G401 (cell line): Measurements from ENCODE around the gene SFRP4. TPM values are rescaled to one million over a fixed set of nuclear protein-coding genes. Genes with fewer than 3 reads are reported as not detected.

Source experiments
- DNase-seq: peaks from one replicate; pipeline ENCODE4 v3.0.0-alpha.2; 2015; ENCODE audit warnings: low spot score
- in situ Hi-C: cut with HindIII; loops from 2 replicates; pipeline ENCODE4 v1.10.0; 2016; ENCODE audit warnings: low sequenced_read_pairs, mixed read lengths
- total RNA-seq: library from RNA; depleted of rRNA; stranded (reverse); fragments of >200 nt; shearing (Covaris generic); gene quantifications from 2 replicates; pipeline ENCODE4 v1.2.3, GENCODE V29; 2014

SFRP4 gene
- total RNA-seq, 1 experiment from 2014 or later: not detected

GRCh38 chr7:37928878-37929277 lies 12.3 kb upstream of the SFRP4 start:
- no peak for DNase-seq
- in situ Hi-C loops: no loop called here

- no peak for DNase-seq
- in situ Hi-C loops: no loop called here
Measured at GRCh38 chr7:37927773-37928444, 11.3 kb upstream of the SFRP4 start.

- in situ Hi-C loops: no loop called here
Measured at GRCh38 chr7:37925620-37926019, 9.0 kb upstream of the SFRP4 start.

GRCh38 chr7:37924491-37925041 lies 7.9 kb upstream of the SFRP4 start:
- in situ Hi-C loops: no loop called here
- no peak for DNase-seq

More at GRCh38 chr7:37925620-37926019, 9.0 kb upstream of the SFRP4 start:
- DNase-seq: no peak

GRCh38 chr7:37923996-37924395 lies 7.4 kb upstream of the SFRP4 start:
- no peak for DNase-seq
- in situ Hi-C loops: no loop called here

- in situ Hi-C loops: no loop called here
Measured at GRCh38 chr7:37921876-37922275, 5.3 kb upstream of the SFRP4 start.

GRCh38 chr7:37920849-37921805 lies 4.5 kb upstream of the SFRP4 start:
- in situ Hi-C loops: no loop called here
- DNase-seq: peak; percentile 72

More at GRCh38 chr7:37921876-37922275, 5.3 kb upstream of the SFRP4 start:
- DNase-seq: peak; percentile 91

- in situ Hi-C loops: no loop called here
- peak; percentile 82 for DNase-seq
Measured at GRCh38 chr7:37920305-37920848, 3.8 kb upstream of the SFRP4 start, which contains the start of gene EPDR1. Gene EPDR1 (plus strand): TSS chr7:37920640. CDS start chr7:37920940, 300 bp downstream.

- no peak for DNase-seq
- in situ Hi-C loops: no loop called here
Measured at GRCh38 chr7:37918526-37918925, 1.9 kb upstream of the SFRP4 start.

GRCh38 chr7:37916017-37916672 lies 472 bp downstream of the SFRP4 start:
- in situ Hi-C loops: no loop called here
- DNase-seq: no peak

- in situ Hi-C loops: no loop called here
- DNase-seq: no peak
Measured at GRCh38 chr7:37915438-37915837, 1.2 kb downstream of the SFRP4 start.

- in situ Hi-C loops: no loop called here
- no peak for DNase-seq
Measured at GRCh38 chr7:37912756-37913155, 3.9 kb downstream of the SFRP4 start.

- DNase-seq: no peak
- in situ Hi-C loops: no loop called here
Measured at GRCh38 chr7:37908221-37908788, 8.3 kb downstream of the SFRP4 start.

- DNase-seq: no peak
- in situ Hi-C loops: no loop called here
Measured at GRCh38 chr7:37901890-37902524, 14.6 kb downstream of the SFRP4 start.

- DNase-seq: peak; percentile 43
- in situ Hi-C loops: no loop called here
Measured at GRCh38 chr7:37901236-37901827, 15.3 kb downstream of the SFRP4 start.

GRCh38 chr7:37899712-37900247 lies 16.8 kb downstream of the SFRP4 start:
- DNase-seq: no peak
- in situ Hi-C loops: no loop called here

- no peak for DNase-seq
- in situ Hi-C loops: no loop called here
Measured at GRCh38 chr7:37894671-37895070, 21.9 kb downstream of the SFRP4 start.

- no peak for DNase-seq
- in situ Hi-C loops: no loop called here
Measured at GRCh38 chr7:37893359-37893758, 23.3 kb downstream of the SFRP4 start.
